Activated CD8-positive, alpha-beta T cell treated with anti-CD3 and anti-CD28 coated beads, Interleukin-2, amount 10 ng/mL, durations not matched to agents 7 days and 5 days (primary cell): ENCODE results near the gene TMEM184A. TPM values are rescaled to one million over a fixed set of nuclear protein-coding genes. Genes with fewer than 3 reads are reported as not detected.

ENCODE experiments used
- ATAC-seq: fragments of 150-1000 bp; cut with Tn5 transposase; one replicate; pipeline ENCODE4 v1.10.0; 2021; ENCODE audit warnings: moderate library complexity
- CTCF ChIA-PET: fragments of 350-600 bp; sonication (Branson Sonifier 250); formaldehyde crosslinking; loops from one replicate; lab custom pipeline; 2021; ENCODE audit warnings: antibody characterized with exemption; lab: Charles Lee
- POLR2A ChIA-PET: fragments of 350-600 bp; sonication (Branson Sonifier 250); formaldehyde crosslinking; loops from one replicate; lab custom pipeline; 2021; ENCODE audit warnings: antibody characterized with exemption; lab: Charles Lee
- DNase-seq: peaks from one replicate; pipeline ENCODE4 v3.0.0-alpha.2; 2020
- H3K27ac Mint-ChIP-seq: one replicate; pipeline ENCODE4 v1.8.0; 2021; ENCODE audit warnings: mild to moderate bottlenecking, mixed read lengths
- H3K27me3 Mint-ChIP-seq: one replicate; pipeline ENCODE4 v1.8.0; 2021; ENCODE audit warnings: low read depth, mixed read lengths
- H3K36me3 Mint-ChIP-seq: one replicate; pipeline ENCODE4 v1.8.0; 2021; ENCODE audit warnings: low read depth, mixed read lengths
- H3K4me1 Mint-ChIP-seq: one replicate; pipeline ENCODE4 v1.8.0; 2021; ENCODE audit warnings: low read depth, mixed read lengths
- H3K4me3 Mint-ChIP-seq: one replicate; pipeline ENCODE4 v1.8.0; 2021; ENCODE audit warnings: mild to moderate bottlenecking, mixed read lengths
- H3K9me3 Mint-ChIP-seq: one replicate; pipeline ENCODE4 v1.8.0; 2022; ENCODE audit warnings: mixed read lengths; ENCODE audit not compliant: insufficient read depth
- total RNA-seq, 2 experiments: library from RNA; stranded (reverse); gene quantifications; one replicate each; pipeline ENCODE4 v1.2.3, GENCODE V29; 2021

Gene TMEM184A
- total RNA-seq, 2 experiments from 2014 or later, result not detected

DNA sequence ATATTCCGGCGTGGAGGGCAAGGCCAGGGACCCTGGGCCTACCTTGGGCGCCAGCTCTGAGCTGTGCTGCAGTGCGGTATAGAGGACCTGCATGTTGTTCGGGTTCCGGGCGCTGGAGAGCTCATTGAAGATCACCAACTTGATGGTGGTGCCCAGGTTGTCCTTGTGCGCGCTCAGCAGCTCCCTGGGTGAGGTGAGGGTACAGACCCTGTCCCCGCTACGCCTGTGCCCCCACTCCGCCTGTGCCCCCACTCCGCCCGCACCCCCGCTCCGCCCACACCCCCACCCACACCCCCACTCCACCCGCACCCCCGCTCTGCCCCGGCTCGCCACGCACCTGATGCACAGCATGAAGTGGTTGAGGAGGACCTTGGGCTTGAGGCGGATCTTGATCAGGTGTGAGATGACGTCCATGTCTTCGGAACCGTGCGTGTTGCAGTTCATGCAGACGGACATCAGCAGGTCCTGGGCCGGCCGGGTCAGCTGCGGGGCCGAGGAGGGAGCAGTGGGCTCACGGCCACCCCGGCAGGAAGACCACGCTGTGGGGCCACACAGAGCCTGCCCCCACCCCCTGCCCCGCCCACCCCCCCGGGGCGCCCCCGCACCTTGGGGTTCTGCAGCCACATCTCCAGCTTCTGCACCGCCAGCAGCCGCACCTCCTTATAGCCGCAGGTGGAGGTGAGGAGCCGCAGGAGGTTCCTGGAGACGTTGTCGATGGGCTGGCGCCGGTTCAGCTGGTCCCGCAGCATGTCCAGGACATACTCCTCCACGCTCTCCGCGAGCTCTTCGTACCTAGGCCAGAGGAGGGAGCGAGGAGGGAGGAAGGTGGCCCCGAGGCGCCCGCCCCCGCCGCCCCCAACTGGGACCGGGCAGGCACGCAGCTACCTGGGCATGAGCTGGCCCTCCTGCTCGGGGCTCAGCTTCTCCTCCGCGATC lies 57.4 kb downstream of the TMEM184A start:
- H3K4me1 Mint-ChIP-seq, result peaks cover 19% of the 10 kb centered on the region
- H3K36me3 Mint-ChIP-seq, result peaks cover 28% of the 10 kb centered on the region
- CTCF ChIA-PET, result no interaction called here
- ATAC-seq (no peak), DNase-seq (no peak)
- no peak overlapping the region for H3K27ac Mint-ChIP-seq
- no peaks in the 10 kb centered on the region for H3K9me3 Mint-ChIP-seq
- H3K27me3 Mint-ChIP-seq, result no peaks in the 10 kb centered on the region
- POLR2A ChIA-PET, result no interaction called here
- no peak overlapping the region for H3K4me3 Mint-ChIP-seq

DNA sequence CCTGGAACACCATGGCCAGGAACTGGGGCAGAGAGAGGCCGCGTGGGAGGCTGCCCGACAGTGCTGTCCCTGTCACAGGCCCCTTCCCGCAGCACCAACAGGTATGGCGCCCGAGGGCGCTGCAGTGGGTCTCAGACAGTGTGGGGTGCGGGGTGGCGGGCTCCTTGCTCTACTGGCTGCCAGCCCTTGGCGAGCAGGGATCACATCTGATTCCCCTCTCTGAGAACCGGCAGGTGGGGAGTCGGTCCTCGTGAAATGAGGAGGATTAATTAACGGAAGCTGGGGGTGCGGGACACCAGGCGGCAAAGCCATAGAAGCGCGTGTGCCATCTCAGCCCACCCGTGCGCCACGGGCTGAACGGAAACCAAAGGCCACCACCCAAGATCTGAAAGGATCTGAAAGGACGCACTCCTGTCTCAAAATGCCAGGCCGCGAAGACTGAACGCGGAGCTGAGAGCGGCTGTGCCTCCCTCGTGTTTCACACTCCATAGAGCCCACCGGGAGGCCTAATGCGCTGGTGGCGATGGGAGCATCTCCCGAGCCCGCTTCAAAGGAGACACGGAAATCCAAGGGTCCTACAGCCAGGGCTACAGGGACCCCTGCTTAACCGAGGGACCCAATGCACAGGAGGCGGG lies 58.6 kb downstream of the TMEM184A start:
- peaks cover 26% of the 10 kb centered on the region for H3K36me3 Mint-ChIP-seq
- peaks cover 10% of the 10 kb centered on the region for H3K4me1 Mint-ChIP-seq
- no peak overlapping the region for H3K4me3 Mint-ChIP-seq
- H3K9me3 Mint-ChIP-seq, result no peaks in the 10 kb centered on the region
- DNase-seq (no peak), ATAC-seq (no peak)
- POLR2A ChIA-PET, result no interaction called here
- H3K27ac Mint-ChIP-seq, result no peak overlapping the region
- CTCF ChIA-PET, result no interaction called here
- no peaks in the 10 kb centered on the region for H3K27me3 Mint-ChIP-seq

DNA sequence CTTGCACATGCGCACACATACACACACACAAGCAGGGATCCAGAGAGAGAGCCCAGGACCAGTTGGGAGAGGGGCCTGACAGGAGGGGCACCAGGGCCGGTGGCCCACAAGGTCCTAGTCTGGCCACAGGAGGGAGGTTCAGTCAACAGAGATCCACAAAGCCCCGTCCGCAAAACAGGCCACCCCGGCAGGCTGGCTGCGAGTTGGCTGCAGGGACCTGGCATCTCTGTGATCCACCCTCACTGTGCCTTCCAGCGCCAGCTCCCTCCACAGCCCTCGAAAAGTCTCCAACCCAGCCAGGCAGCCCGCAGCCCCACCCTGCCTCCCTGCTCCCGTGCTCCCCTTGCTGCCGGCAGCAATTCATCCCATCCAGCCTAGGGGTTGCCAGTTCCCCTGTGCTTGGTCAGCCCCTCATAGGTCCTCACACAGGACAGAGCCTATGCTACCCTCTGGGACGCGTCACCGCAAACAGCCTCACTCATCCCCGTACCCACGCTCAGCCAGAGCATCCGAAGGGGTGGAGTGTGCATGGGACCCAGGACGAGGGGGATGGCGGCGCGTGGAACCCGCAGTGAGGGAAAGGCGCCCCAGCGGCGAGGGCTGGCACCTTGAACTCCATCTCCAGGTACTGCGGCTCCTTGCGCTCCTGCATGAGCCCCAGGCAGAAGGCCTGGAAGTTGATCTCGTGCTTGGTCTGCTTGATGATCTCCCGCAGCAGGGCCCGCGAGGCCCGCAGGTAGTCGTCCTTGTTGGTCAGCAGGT lies 59.3 kb downstream of the TMEM184A start:
- POLR2A ChIA-PET, result no interaction called here
- Mint-ChIP-seq H3K4me3 (no peak overlapping the region), H3K27ac (no peak overlapping the region), H3K9me3 (no peaks in the 10 kb centered on the region), H3K27me3 (no peaks in the 10 kb centered on the region), H3K36me3 (peaks cover 29% of the 10 kb centered on the region), H3K4me1 (peaks cover 3% of the 10 kb centered on the region)
- ATAC-seq (peak; percentile 15), DNase-seq (no peak)
- CTCF ChIA-PET, result no interaction called here

DNA sequence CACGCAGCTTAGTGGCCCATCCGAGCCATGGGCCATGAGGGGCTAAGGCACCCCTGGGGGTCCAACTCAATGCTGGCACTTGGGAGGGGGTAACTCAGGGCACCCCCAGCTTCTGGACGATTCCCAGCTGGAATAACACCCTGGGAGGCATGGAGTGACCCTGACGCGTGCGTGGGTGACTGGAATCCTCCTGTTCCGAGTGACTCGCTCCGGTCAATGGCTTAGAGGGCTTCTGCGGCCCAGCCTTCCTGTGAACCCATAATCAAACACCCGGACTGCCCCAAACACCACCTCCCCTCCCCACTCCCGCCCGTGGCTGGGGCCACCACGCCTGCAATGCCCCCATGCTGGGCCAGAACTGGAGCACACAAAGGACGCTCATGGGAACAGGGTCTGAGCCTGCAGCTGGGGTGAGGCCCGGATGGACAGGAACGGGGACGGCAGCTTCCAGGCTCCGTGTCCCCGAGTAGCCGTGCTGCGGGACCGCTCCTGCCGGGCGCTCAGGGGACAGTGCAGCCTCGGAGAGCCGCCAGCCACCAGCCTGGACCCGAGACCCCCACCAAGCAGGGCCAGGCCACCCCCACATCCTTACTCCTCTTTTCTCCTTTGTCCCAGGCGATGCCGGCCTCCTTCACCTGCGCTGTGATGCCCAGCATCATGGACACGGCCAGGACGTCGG lies 60.3 kb downstream of the TMEM184A start:
- DNase-seq (no peak), ATAC-seq (no peak)
- H3K27me3 Mint-ChIP-seq, result no peaks in the 10 kb centered on the region
- H3K4me3 Mint-ChIP-seq, result no peak overlapping the region
- H3K9me3 Mint-ChIP-seq, result no peaks in the 10 kb centered on the region
- no peaks in the 10 kb centered on the region for H3K4me1 Mint-ChIP-seq
- POLR2A ChIA-PET, result no interaction called here
- no peak overlapping the region for H3K27ac Mint-ChIP-seq
- CTCF ChIA-PET, result no interaction called here
- peaks cover 26% of the 10 kb centered on the region for H3K36me3 Mint-ChIP-seq

DNA sequence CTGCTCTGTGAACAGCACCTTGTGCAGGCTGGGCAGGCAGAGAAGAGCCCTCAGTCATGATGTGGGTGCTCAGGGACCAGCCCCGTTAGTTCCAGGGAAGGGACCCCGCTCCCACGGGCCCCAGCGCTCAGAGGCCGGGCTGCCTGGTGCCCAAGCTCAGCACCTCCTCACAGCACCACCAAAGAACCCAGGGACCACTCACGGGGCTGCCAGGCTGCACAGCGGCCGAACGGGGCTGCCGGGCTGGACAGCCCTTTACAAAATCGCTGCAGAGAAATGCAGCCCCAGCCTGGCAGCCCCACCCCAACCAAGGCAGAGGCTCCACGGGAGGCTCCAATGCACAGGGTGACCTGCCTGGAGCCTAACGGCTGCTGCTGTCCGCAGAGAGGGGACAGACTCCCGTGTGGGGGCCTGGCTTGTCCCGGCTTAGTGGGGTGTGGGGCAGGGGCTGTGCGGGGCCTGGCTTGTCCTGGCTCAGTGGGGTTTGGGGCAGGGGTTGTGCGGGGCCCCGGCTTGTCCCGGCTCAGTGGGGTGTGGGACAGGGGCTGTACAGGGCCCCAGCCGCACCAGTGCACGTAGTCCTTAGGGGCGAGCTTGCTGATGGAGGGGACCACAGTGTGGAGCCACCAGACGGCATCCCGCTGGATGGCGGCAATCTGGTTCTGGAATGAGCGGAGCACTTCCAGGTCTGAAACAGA lies 61.0 kb downstream of the TMEM184A start:
- ChIA-PET POLR2A (no interaction called here), CTCF (no interaction called here)
- peaks cover 22% of the 10 kb centered on the region for H3K36me3 Mint-ChIP-seq
- ATAC-seq (no peak), DNase-seq (no peak)
- no peaks in the 10 kb centered on the region for H3K9me3 Mint-ChIP-seq
- no peaks in the 10 kb centered on the region for H3K4me1 Mint-ChIP-seq
- H3K27me3 Mint-ChIP-seq, result no peaks in the 10 kb centered on the region
- no peak overlapping the region for H3K27ac Mint-ChIP-seq
- no peak overlapping the region for H3K4me3 Mint-ChIP-seq

DNA sequence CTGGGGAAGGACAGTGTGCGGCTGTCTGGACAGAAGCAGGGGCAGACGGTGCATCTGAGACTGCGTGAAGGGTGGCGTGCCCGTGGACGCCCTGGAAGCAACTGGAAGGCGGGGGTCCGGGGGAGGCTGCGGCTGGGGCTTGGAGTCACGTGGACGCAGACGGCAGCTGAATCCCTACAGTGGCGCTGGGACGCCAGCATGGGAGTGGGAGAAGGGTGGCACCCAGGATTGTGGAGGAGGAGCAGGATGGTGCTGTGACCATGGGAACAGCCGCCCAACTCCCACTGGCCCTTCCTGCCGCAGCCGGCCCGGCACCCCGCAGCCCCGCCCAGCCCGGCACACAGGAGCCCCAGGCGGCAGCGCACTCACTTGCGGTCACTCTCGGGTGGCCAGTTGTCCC lies 61.6 kb downstream of the TMEM184A start:
- DNase-seq (no peak), ATAC-seq (no peak)
- ChIA-PET POLR2A (no interaction called here), CTCF (interaction anchor here (1.4 kb wide), 1 partner anchor 20 kb away, joined by 3 read pairs; no protein-coding TSS in a partner anchor)
- Mint-ChIP-seq H3K27ac (no peak overlapping the region), H3K9me3 (no peaks in the 10 kb centered on the region), H3K27me3 (no peaks in the 10 kb centered on the region), H3K4me1 (no peaks in the 10 kb centered on the region), H3K36me3 (peaks cover 23% of the 10 kb centered on the region), H3K4me3 (no peak overlapping the region)

DNA sequence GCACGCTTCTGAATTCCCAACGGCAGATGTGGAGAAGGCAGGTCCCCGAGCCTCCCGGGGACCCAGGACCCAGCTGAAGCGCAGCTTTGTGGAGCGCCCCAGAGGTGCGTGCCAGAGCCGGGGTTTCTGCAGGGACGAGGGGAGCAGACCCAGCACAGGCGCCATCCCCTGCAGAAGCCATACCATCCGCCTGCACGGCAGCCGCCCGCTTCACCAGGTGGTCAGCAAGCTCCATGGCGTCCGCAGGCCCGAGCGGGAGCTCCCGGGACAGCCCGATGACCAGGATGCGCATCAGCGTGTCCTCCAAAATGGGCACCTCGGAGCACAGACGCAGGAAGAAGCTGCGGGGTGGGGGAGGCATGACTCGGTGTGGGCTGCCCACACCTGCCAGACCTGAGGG lies 62.4 kb downstream of the TMEM184A start:
- CTCF ChIA-PET, result interaction anchor here (1.4 kb wide), 1 partner anchor 19 kb away, joined by 3 read pairs; no protein-coding TSS in a partner anchor
- Mint-ChIP-seq H3K27ac (no peak overlapping the region), H3K4me1 (no peaks in the 10 kb centered on the region), H3K9me3 (no peaks in the 10 kb centered on the region), H3K36me3 (peaks cover 27% of the 10 kb centered on the region), H3K27me3 (no peaks in the 10 kb centered on the region), H3K4me3 (no peak overlapping the region)
- ATAC-seq, result no peak
- no peak for DNase-seq
- POLR2A ChIA-PET, result no interaction called here

DNA sequence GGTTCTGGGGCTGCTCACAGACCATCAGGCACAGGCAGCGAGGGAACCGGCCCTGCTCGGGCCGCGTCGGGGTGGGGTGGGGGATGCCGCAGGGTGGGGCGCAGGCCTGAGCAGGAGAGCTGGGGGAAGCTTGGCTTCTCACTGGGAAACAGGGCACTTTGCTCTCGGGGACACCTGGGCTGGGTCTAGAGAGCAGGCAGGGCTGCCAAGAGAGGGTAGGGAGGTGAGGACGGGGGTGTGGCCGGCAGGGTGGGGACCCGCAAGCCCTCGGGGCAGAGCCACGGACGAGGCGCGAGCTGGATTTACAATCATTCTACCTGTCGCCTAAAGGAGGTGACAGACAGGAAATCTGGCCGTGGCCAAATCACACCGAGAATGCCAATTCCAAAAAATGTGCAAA lies 62.9 kb downstream of the TMEM184A start:
- CTCF ChIA-PET, result interaction anchor here (1.4 to 2.1 kb wide), 2 partner anchors 19 to 61 kb away, joined by 3 to 5 read pairs; no protein-coding TSS in a partner anchor
- DNase-seq, result no peak
- POLR2A ChIA-PET, result no interaction called here

DNA sequence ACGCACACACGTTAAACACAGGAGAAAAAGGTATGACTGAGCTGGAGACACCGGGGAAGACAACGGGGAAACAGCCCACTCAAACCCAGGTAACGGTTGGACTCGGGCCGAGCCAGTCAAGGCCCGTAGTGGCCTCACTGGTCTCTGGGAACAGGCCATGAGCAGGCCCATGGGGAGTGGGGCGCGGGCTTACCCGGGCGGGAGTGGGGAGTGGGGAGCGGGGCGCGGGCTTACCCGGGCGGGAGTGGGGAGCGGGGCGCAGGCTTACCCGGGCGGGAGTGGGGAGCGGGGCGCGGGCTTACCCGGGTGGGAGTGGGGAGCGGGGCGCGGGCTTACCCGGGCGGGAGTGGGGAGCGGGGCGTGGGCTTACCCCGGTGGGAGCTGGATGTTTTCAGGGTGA lies 63.4 kb downstream of the TMEM184A start:
- POLR2A ChIA-PET, result no interaction called here
- Mint-ChIP-seq H3K9me3 (no peaks in the 10 kb centered on the region), H3K27ac (no peak overlapping the region), H3K4me1 (no peaks in the 10 kb centered on the region), H3K27me3 (no peaks in the 10 kb centered on the region), H3K36me3 (peaks cover 31% of the 10 kb centered on the region), H3K4me3 (no peak overlapping the region)
- ATAC-seq (no peak), DNase-seq (no peak)
- CTCF ChIA-PET, result interaction anchor here (2.1 kb wide), 1 partner anchor 60 kb away, joined by 5 read pairs; no protein-coding TSS in a partner anchor

More for the DNA sequence above, 62.9 kb downstream of the TMEM184A start:
- ATAC-seq, result no peak
- peaks cover 31% of the 10 kb centered on the region for H3K36me3 Mint-ChIP-seq
- H3K4me1 Mint-ChIP-seq, result no peaks in the 10 kb centered on the region
- no peak overlapping the region for H3K4me3 Mint-ChIP-seq
- no peaks in the 10 kb centered on the region for H3K27me3 Mint-ChIP-seq
- H3K9me3 Mint-ChIP-seq, result no peaks in the 10 kb centered on the region
- no peak overlapping the region for H3K27ac Mint-ChIP-seq
